Measurements from ENCODE around the gene RTKN. TPM values are rescaled to one million over a fixed set of nuclear protein-coding genes. Genes with fewer than 3 reads are reported as not detected.

Gene RTKN
- polyA plus RNA-seq, 3 donors: 77.2 to 92.8 (median 82.4) TPM

DNA sequence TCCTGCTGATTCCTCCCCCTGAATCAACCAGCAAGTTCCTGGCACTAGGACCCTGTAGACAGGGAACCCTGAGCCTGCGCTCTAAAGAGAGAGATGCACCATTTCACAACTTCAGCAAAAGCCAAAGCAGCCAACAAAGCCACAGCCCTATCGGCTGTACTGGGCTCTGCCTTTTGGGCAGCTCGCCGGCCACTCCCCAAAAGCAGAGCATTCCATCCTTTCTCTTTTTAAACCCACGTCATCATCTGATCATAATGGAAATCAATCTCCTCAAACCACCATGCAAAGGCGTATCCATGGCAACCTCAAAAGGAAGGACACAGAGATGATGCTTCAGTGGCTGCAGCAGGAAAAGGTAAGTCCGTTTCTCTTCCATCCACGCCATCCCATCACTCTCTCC is 56.3 kb downstream of the RTKN start:
- DNase-seq: no peak

DNA sequence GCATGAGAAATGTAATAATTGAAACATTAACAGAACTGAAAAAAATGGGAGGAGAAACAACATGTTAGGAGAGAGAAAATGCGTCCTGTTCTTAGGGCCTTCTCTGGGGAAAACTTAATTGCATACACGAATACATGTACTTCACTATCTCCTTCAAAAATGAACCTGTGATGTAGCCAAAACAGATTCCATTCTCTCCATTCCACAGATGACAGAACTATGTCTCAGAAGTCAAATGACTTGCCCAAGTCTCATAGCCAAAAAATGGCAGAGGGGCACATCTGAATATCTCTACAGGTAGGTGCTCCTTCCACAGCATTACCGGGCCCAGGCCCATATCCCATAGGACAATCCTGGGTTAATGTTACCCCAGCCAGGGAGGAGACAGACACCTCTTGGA is 57.7 kb downstream of the RTKN start:
- DNase-seq: no peak

DNA sequence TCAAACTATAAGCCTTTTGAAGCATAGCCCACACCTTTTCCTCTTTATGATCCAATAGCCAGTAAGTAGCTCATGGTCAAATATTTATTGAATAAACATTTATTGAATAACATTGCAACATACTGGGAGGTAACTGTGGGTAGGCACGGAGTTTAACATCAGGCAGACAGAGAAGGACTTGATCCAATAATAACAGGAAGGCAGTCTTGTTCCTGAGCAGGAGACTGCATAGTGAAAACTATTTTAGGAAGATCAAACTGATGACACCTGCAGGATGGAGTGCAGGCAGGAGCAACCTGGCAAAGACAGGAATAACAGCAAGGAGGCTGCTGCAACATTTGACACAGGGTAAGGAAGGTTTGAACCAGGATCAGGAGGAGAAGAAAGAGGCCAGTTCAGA is 58.5 kb downstream of the RTKN start:
- no peak for DNase-seq

DNA sequence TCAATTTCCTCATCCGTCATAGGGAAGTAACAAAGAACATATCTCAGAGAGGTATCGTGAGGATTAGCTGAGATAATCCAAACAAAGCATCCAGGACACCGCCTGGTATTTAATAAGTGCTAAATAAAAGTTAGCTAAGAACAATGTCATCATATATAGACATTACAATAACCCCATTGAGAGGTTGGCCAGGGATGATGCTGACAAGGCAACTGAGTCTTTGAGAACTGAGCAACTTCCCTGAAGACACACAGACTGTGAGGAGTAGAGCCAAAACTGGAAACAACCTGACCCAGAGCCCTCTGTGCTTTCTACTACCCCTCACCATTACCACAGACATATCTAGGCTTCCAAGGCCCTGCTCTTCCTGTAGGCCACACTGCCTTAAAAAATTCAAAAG is 60.0 kb downstream of the RTKN start:
- DNase-seq: no peak

DNA sequence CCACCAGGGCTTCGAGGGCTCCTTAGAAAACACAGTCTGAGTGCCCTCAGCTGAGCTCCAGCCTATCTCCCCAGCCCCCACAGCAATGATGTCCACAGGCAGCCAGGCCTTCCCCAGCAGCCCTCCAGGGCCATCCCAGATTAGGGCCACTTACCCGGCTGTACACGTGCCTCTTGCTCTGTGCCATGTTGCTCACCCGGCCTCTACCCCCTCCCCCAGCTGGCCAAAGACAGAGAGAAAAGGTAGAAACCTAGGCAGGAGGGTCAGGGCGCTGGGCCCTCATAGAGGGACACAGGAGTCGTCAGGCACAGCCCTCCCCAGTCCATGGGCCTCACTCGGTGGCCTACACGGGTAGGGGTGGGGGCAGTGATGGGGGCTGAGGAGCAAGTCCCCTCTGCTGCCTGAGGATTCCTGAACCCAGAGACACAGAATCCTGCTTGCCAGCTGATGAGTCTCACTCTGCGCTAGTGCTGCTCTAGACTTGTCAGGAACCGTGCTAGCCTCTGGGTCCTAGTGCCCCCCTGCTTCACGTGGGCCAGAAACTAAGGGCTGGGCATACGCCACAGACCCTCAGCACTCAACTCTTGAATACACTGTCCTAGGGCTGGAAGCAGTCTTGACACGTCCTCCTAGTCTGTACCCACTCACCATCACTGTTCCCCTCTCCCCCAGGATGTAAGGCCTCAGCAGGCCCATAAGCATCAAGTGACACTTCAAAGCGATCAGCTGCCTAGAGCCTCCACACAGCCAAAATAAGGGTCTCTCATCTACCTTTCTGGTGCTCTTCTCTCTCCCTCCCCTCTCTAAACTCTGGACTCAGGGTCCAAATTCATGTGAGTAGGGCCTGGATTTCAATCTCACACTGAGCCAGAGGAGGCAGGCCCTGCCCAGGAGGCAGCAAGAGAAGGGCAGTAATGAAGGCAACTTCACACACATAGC is 61.6 kb downstream of the RTKN start, which contains the start of gene DCTN1:
Gene DCTN1, minus strand, starts transcription at position 461 of the 939 bp plus-strand sequence. Its CDS starts 274 bp downstream, at position 187.
- peak; percentile 59 for DNase-seq

DNA sequence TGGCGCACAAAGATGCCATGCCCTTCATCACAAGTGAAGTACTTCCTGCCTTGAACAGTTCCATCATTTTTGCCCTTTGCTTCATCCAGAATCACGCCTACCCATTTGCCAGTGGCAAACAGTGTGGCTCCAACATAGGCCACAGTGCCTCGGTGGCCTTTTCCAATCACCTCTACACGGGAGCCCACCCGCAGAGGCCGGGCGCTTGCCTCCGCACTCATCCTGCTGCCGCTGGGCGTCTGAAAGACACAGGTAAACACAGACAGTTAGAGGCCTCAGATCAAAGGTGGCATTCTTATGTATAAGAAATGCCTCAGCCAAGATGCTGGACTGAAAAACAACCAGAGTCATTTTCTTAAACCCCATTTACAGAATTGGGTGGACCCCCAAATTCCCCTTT is 63.7 kb downstream of the RTKN start:
- no peak for DNase-seq

DNA sequence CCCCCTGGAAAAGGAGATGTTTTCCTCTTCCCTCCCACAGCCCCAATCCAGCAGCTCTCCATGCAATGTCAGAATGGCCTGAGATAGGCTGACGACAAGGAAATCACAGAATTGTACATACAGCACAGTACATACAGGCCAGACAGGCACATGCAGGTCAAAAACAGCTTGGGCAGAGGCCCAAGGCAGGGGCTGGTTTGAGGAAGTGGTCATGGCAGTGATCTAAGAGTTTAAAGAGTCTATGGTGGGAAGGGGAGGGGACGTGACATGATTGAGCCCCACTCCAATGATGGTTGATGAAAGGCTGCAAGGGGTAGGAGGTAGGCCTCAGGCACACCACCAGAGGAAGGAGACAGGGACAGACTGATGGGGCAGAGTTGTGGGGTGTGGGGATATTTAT is 65.9 kb downstream of the RTKN start:
- no peak for DNase-seq

Other genes with a start within 250 kb of the RTKN start
- 10 to 100 TPM; 23.8 to 30.8 (median 25.4) TPM for gene MTHFD2, start 243.3 kb downstream of the RTKN start, polyA plus RNA-seq (ENCODE audit: insufficient read length in 3 of 3)
- 1 to 10 TPM; 1.9 to 5.6 (median 3.4) TPM for gene SLC4A5, start 98.5 kb downstream of the RTKN start, polyA plus RNA-seq (ENCODE audit: insufficient read length in 3 of 3)
- gene DCTN1, start 61.6 kb downstream of the RTKN start, polyA plus RNA-seq (ENCODE audit: insufficient read length in 3 of 3): 100 to 1,000 TPM; 157 to 179 (median 167) TPM
- 1 to 10 TPM; 8.4 to 9.2 (median 8.5) TPM for gene C2orf81, start 20.3 kb downstream of the RTKN start, polyA plus RNA-seq (ENCODE audit: insufficient read length in 3 of 3)
- gene WDR54, start 20.2 kb downstream of the RTKN start, polyA plus RNA-seq (ENCODE audit: insufficient read length in 3 of 3): 10 to 100 TPM; 38.6 to 44.6 (median 43.7) TPM
- 10 to 100 TPM; 26.5 to 38.9 (median 28.7) TPM for gene INO80B, start 13.2 kb upstream of the RTKN start, polyA plus RNA-seq (ENCODE audit: insufficient read length in 3 of 3)
- 100 to 1,000 TPM; 126 to 130 (median 127) TPM for gene WBP1, start 16.5 kb upstream of the RTKN start, polyA plus RNA-seq (ENCODE audit: insufficient read length in 3 of 3)
- gene MOGS, start 23.4 kb upstream of the RTKN start, polyA plus RNA-seq (ENCODE audit: insufficient read length in 3 of 3): 10 to 100 TPM; 48.8 to 60.1 (median 49.3) TPM
- 10 to 100 TPM; 52.0 to 74.4 (median 62.3) TPM for gene MRPL53, start 30.7 kb upstream of the RTKN start, polyA plus RNA-seq (ENCODE audit: insufficient read length in 3 of 3)
- 10 to 100 TPM; 10.2 to 18.6 (median 17.1) TPM for gene CCDC142, start 41.1 kb upstream of the RTKN start, polyA plus RNA-seq (ENCODE audit: insufficient read length in 3 of 3)
- gene TTC31, start 41.1 kb upstream of the RTKN start, polyA plus RNA-seq (ENCODE audit: insufficient read length in 3 of 3): 10 to 100 TPM; 29.3 to 36.0 (median 34.1) TPM
- 1 to 10 TPM; 3.1 to 7.9 (median 3.9) TPM for gene LBX2, start 57.7 kb upstream of the RTKN start, polyA plus RNA-seq (ENCODE audit: insufficient read length in 3 of 3)
- 10 to 100 TPM; 25.2 to 29.2 (median 27.8) TPM for gene PCGF1, start 65.8 kb upstream of the RTKN start, polyA plus RNA-seq (ENCODE audit: insufficient read length in 3 of 3)
- gene TLX2, start 72.5 kb upstream of the RTKN start, polyA plus RNA-seq (ENCODE audit: insufficient read length in 3 of 3): under 1 TPM; 0.06 to 0.17 (median 0.13) TPM
- under 1 TPM; 0.21 to 0.57 (median 0.43) TPM for gene DQX1, start 84.3 kb upstream of the RTKN start, polyA plus RNA-seq (ENCODE audit: insufficient read length in 3 of 3)
- 100 to 1,000 TPM; 106 to 113 (median 110) TPM for gene AUP1, start 87.8 kb upstream of the RTKN start, polyA plus RNA-seq (ENCODE audit: insufficient read length in 3 of 3)
- 10 to 100 TPM; 34.8 to 37.9 (median 37.0) TPM for gene HTRA2, start 88.0 kb upstream of the RTKN start, polyA plus RNA-seq (ENCODE audit: insufficient read length in 3 of 3)
- gene LOXL3, start 112.0 kb upstream of the RTKN start, polyA plus RNA-seq (ENCODE audit: insufficient read length in 3 of 3): 10 to 100 TPM; 10.1 to 11.4 (median 11.4) TPM
- 10 to 100 TPM; 10.1 to 11.0 (median 10.5) TPM for gene DOK1, start 112.8 kb upstream of the RTKN start, polyA plus RNA-seq (ENCODE audit: insufficient read length in 3 of 3)
- gene M1AP, start 206.4 kb upstream of the RTKN start, polyA plus RNA-seq (ENCODE audit: insufficient read length in 3 of 3): 1 to 10 TPM in 1 of 3 donors, under 1 TPM in 2; 0.61 to 1.1 (median 0.75) TPM
- gene SEMA4F, start 212.3 kb upstream of the RTKN start, polyA plus RNA-seq (ENCODE audit: insufficient read length in 3 of 3): 1 to 10 TPM; 6.8 to 8.7 (median 7.4) TPM